ENCODE results near the gene PACS2.

Gene PACS2

GRCh38 chr14:105424861-105425260 is 110.3 kb downstream of the PACS2 start:
- Histone ChIP-seq H3K4me3 (no peak overlapping the region), H3K27ac (no peak overlapping the region)

DNA sequence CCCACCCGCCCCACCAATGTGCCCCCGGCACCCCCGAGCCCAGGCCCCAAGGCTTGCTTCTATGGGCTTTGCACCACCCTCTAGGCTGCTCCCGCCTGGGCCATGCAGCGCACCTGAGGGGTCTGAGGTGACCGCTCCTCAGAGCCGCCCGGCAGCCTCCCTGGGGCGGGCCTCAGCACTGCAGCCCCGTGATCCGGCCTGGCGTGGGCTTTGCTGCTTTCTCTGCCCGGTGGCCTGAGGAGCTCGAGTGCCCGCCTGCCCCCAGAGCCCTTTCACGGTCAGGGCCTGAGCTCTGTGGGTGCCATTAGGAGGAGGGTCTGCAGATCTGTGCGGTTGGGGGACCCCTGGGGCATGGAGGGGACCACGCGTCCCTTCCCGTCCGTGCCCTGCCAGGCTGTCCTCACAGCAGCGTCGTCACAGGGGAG is 111.3 kb downstream of the PACS2 start:
- Histone ChIP-seq H3K27ac (no peak overlapping the region), H3K4me3 (no peak overlapping the region)

- Histone ChIP-seq H3K27ac (no peak overlapping the region), H3K4me3 (no peak overlapping the region)
Observed at GRCh38 chr14:105426416-105427130, 112.0 kb downstream of the PACS2 start.

DNA sequence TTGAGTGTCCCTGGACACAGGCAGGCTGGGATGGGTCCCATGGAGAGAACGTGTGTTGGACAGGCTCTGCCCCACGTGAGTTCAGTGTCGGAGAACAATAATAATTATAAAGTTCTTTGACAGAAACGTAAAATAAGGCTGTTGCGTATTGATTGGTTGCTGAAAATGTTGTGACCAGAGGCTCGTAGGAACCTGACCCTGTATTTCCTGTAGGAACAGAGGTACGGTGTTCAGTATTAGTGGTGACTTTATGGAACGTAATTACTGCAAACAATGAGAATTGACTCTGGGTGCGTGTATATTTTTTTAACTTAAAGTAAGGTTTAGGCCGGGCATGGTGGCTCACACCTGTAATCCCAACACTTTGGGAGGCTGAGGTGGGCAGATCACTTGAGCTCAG is 112.9 kb downstream of the PACS2 start:
- H3K4me3 ChIP-seq = no peak overlapping the region

DNA sequence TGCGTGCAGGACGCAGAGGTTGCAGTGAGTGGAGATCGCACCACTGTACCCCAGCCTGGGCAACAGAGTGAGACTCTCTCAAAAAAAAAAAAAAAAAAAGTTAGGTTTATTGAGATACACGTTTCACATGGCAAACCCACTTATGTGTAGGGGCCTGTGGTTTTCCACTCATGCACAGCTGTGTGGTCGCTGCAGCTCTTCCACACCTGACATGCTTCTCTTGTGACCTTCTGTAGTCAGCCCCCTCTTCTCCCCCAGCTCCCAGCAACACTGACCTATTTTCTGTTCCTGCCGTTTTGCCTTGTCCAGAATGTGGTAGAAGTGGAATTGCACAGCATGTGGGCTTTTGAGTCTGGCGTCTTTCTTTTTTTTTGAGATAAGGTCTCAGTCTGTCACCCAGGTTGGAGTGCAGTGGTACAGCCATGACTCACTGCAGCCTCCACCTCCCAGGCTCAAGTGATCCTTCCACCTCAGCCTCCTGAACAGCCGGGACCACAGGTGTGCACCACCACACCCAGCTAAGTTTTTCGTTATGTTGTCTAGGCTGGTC is 113.5 kb downstream of the PACS2 start:
- Histone ChIP-seq H3K4me3 (no peak overlapping the region), H3K27ac (no peak overlapping the region)

More for the DNA sequence above, 112.9 kb downstream of the PACS2 start:
- H3K27ac ChIP-seq = no peak overlapping the region

GRCh38 chr14:105430042-105430441 is 115.5 kb downstream of the PACS2 start:
- no peak overlapping the region for H3K27ac ChIP-seq
- H3K4me3 ChIP-seq = no peak overlapping the region

GRCh38 chr14:105430565-105430964 is 116.0 kb downstream of the PACS2 start:
- H3K27ac ChIP-seq = peak overlapping the region in 1 of 21 experiments; percentile 50

GRCh38 chr14:105431256-105431655 is 116.7 kb downstream of the PACS2 start:
- H3K4me3 ChIP-seq = no peak overlapping the region
- peak overlapping the region in 2 of 21 experiments; percentile 12 to 50 for H3K27ac ChIP-seq

More at GRCh38 chr14:105430565-105430964, 116.0 kb downstream of the PACS2 start:
- H3K4me3 ChIP-seq = no peak overlapping the region

DNA sequence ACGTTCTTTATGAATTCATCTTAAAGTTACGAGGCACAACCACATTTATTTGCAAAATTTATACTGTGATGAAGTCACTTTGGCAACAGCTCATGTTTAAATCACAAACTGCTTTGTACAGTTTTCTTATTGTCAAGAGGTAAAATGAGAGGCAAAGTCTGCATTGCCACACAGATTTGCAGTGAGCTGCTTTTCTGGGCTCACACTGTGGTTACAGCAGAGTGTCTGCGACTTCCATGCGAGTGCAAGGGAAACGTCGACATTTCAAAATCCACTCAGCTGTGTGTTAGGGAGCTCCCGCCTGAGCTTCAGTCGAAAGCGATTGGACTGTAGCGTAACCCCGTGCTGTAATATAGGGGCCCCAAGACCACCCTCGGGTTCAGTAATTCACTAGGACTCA is 118.1 kb downstream of the PACS2 start:
- Histone ChIP-seq H3K27ac (no peak overlapping the region), H3K4me3 (no peak overlapping the region)

GRCh38 chr14:105433161-105433605 is 118.6 kb downstream of the PACS2 start:
- Histone ChIP-seq H3K27ac (no peak overlapping the region), H3K4me3 (no peak overlapping the region)

- H3K27ac ChIP-seq = no peak overlapping the region
- H3K4me3 ChIP-seq = no peak overlapping the region
Observed at GRCh38 chr14:105436402-105436801, 121.9 kb downstream of the PACS2 start.

DNA sequence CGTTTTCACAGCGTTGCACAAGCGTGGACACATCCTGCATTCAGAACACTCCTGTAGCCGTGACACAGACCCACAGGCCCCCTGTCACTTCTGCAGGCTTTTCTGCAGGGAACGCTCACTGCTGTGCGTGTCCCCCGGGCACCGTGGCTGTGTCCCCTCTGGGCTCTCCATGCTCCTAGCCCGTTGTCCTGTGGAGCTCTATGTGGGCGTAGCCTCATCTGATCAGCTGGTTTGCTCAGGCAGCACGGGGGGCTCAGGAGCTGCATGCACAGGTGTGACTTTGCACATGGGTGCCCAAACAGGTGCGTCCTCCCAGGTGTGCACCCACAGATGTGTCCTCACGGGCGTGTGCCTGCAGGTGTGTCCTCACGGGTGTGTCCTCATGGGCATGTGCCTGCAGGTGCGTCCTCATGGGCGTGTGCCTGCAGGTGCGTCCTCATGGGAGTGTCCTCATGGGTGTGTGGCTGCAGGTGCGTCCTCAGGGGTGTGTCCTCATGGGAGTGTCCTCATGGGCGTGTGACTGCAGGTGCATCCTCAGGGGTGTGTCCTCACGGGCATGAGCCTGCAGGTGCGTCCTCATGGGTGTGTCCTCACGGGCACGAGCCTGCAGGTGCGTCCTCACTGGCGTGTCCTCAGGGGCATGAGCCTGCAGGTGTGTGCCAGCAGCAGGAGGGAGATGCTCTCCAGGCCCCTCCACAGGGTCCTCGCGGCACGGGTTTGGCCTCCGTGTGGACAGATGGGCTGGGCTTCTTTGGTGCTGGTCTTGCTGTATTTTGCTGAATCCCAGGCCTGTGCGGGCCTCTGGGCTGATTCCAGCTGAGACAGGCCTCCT is 122.6 kb downstream of the PACS2 start:
- Histone ChIP-seq H3K4me3 (no peak overlapping the region), H3K27ac (no peak overlapping the region)

DNA sequence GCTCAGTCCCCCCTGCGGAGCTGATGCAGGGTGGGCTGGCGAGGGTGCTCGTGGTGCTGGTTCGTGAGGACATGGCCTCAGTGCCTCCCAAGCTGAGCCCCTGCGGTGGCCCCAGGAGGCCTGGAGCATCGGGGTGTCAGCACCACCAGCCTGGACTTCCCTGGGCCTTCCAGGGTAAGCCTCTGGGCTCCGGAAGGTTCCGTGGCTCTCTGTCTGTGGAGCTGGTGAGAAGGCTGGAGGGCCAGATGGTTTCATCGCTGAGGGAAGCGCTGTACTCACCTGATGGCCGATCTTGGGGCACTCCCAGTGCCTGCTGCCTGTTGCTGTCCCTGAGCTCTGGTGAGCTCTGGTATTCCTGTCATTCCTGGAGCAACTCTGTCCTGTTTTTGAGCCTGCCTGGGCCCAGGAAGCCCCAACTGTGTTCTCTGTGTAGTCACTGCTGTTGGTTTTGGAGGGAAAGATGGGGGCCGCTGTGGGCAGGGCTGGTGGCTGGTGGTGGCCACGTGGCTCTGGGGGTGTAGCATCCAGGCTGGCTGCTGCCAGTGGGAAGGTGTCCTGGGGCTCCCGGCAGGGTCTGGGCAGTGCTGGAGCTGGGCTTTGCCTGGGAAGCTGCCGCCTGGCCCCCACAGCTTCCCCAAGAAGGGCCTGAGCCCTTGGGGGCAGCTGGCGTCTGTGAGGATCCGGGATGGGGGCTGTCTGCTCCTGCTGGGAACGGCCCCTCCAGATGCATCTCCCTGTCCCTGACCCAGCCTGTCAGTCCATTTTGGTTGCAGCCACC is 123.4 kb downstream of the PACS2 start:
- no peak overlapping the region for H3K4me3 ChIP-seq
- H3K27ac ChIP-seq = no peak overlapping the region

DNA sequence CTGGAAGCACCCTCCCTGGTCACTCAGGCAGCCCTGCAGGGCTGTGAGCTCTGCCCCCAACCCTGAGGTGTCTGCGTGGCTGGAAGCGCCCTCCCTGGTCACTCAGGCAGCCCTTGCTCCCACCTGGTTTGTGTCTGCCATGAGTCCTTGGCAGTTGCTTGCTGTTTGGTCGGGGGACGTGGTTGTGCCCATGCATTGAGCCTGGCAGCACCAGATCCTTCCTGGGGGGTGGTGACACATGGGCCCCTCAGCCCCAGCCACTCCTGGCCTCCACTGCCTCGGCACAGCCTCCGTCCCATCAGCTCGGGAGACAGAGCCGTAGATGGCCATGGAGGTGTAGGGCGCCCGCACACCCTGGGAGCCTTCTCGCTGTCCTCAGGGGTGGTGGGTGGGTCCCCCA is 124.6 kb downstream of the PACS2 start:
- Histone ChIP-seq H3K4me3 (no peak overlapping the region), H3K27ac (no peak overlapping the region)

- Histone ChIP-seq H3K4me3 (no peak overlapping the region), H3K27ac (no peak overlapping the region)
Observed at GRCh38 chr14:105439710-105440553, 125.4 kb downstream of the PACS2 start.

- no peak overlapping the region for H3K4me3 ChIP-seq
- H3K27ac ChIP-seq = no peak overlapping the region
Observed at GRCh38 chr14:105440554-105440900, 126.0 kb downstream of the PACS2 start.

GRCh38 chr14:105440992-105441391 is 126.4 kb downstream of the PACS2 start:
- Histone ChIP-seq H3K27ac (no peak overlapping the region), H3K4me3 (no peak overlapping the region)

DNA sequence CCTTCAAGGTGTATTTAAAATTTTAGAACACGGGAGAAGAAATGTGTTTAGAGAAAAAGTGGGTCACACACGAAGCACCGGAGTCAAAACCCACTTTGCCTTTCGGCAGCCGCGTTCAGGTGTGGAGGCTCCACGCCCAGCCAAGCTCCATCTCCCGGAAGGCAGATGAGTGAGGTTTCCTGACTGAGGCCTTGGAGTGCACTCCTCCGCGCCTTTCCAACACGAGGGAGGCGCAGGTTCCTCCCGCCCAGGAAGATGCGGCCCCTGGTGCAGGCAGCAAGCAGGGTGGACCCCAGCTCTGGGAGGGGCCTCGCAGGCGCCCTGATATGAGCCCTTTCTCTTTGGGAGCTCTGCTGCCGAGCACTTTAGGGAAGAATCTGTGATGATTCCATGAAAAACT is 127.6 kb downstream of the PACS2 start:
- H3K27ac ChIP-seq = no peak overlapping the region
- no peak overlapping the region for H3K4me3 ChIP-seq

- H3K27ac ChIP-seq = no peak overlapping the region
- no peak overlapping the region for H3K4me3 ChIP-seq
Observed at GRCh38 chr14:105442834-105443233, 128.3 kb downstream of the PACS2 start.
